ENCODE data around the gene SCYL2.
A peak's percentile ranks its signal among the peaks of the same experiment; 100 is the strongest.
"Not testable (repeated sequence)": the region's sequence is repeated elsewhere in the genome, so short reads cannot be mapped to it uniquely, and the experiment has no call there.

The SCYL2 gene

GRCh38 chr12:100266835-100267602, at the start of gene SCYL2, which contains the start of gene DEPDC4:
Gene SCYL2 (plus strand): TSS chr12:100267177. CDS start chr12:100282971, 15,794 bp downstream.
Gene DEPDC4 (minus strand): TSS chr12:100267079. CDS start chr12:100267076, 3 bp downstream.
- DNase-seq, result peak; percentile 80

GRCh38 chr12:100219328-100220109, 47.5 kb upstream of the SCYL2 start:
- DNase-seq, result no peak

GRCh38 chr12:100221523-100221922, 45.5 kb upstream of the SCYL2 start:
- no peak for DNase-seq

GRCh38 chr12:100222173-100222572, 44.8 kb upstream of the SCYL2 start:
- DNase-seq, result not testable (repeated sequence)

DNA sequence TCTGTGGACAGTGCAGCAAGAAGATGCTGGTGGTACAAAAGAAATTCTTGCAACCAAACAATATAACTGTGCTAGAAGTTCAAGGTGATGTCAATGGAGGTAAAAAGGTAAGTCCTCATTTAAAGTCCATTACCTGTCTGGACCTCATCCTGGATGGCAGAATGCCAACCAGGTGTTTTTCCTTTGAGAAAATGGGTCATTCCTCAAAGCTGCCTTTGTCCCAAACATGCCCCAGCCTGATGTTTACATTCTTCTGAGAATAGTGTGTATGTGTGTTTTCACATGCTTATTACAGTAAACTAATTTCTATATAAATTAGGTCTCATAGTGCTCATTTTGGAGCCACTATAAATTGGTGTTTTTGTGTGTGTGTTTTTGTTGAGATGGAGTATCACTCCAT, 41.5 kb upstream of the SCYL2 start:
- no peak for DNase-seq

GRCh38 chr12:100229036-100229635, 37.8 kb upstream of the SCYL2 start:
- no peak for DNase-seq

GRCh38 chr12:100229876-100230275, 37.1 kb upstream of the SCYL2 start:
- no peak for DNase-seq

DNA sequence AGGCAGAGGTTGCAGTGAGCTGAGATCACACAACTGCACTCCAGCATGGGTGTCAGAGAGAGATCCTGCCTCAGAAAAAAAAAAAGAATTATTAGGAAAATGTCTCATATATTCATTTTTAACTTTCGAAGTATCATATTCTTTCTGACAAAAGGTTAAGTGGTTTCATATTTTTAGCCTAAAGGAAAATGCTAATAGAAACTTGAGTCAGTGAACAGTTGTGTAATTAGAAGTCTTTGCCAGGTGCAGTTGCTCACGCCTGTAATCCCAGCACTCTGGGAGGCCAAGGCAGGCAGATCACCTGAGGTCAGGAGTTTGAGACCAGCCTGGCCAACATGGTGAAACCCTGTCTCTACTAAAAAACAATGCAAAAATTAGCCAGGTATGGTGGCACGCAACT, 35.1 kb upstream of the SCYL2 start:
- not testable (repeated sequence) for DNase-seq

DNA sequence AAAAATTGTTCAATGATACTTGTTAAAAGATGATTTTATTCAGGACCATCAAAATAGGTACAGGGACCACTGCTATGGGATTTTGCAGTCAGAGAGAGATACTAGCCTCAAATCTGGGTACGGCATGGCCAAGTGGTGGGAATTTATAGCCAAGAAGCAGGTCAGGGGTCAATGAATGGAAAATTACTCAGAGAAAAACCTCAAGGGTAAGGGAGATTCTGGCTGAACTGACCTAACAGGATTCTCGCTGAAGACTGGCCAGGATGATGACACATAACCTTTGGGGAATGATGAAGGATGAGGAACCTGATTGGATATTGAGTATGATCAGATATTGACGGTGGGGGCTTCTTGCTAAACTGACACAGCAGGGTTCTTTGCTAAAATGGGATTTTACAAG, 32.8 kb upstream of the SCYL2 start:
- DNase-seq, result no peak

GRCh38 chr12:100234591-100235304, 32.2 kb upstream of the SCYL2 start:
- DNase-seq, result no peak

DNA sequence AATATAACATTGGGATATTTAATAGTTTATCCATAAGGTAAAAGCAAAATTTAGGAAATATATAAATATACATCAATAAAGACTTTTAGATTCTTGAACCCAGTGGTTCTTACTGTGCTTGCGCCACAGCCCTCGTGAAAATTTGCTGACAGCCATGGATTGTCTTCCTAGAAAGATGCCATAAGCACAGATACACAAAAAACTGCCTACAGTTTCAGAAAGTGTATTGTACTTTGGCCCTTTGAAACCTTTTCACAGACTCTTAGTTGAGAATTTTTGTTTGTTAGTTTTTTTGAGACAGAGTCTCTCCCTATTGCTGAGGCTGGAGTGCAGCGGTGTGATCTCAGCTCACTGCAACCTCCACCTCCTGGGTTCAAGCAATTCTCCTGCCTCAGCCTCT, 28.2 kb upstream of the SCYL2 start:
- DNase-seq, result no peak

GRCh38 chr12:100239589-100239988, 27.4 kb upstream of the SCYL2 start:
- DNase-seq, result no peak

DNA sequence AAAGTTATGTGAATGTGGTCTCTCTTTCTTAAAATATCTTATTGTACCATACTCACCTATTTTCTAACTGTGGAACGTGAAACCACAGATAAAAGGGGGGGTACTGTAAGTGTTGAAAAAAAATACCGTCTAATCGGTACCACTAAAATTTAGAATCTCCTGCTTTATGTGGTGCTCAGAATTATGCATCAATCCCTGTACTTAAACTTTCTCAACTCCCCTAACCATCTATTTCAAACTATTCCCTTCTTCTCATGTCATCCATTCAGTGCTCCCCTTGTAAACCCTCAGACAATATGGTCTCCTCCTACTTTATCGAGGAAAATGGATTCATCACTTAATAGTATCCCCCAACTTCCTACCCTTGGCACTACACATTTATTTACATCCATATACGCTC, 23.8 kb upstream of the SCYL2 start:
- DNase-seq, result no peak

- DNase-seq, result no peak
These were observed 19.2 kb upstream of the SCYL2 start for GRCh38 chr12:100247765-100248164.

GRCh38 chr12:100248886-100249285, 18.1 kb upstream of the SCYL2 start:
- DNase-seq, result no peak

GRCh38 chr12:100249941-100250340, 17.0 kb upstream of the SCYL2 start:
- DNase-seq, result no peak

- DNase-seq, result no peak
These were observed 15.1 kb upstream of the SCYL2 start for GRCh38 chr12:100251917-100252316.

- DNase-seq, result no peak
These were observed 13.5 kb upstream of the SCYL2 start for GRCh38 chr12:100253437-100253836.

- DNase-seq, result no peak
These were observed 12.1 kb upstream of the SCYL2 start for GRCh38 chr12:100254876-100255275.

DNA sequence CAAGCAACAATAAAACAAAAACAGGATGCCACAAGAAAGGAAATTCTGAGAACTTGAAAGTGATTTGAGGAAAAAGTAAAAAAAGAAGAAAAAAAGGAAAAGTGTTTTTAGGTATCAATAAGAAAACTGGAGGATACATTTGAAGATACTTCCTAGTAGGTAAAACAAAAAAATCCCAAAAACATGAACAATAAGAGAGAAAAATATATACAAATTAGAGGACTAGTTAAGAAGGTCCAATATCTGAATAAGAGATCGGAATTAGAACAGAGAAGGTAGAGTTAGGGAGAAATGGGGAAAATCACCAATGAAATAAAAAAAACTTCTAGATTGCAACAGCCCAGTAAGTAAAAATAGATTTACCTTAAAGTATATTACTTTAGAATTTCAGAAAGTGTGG, 8.8 kb upstream of the SCYL2 start:
- DNase-seq, result no peak

GRCh38 chr12:100263131-100263530, 3.8 kb upstream of the SCYL2 start:
- no peak for DNase-seq

- not testable (repeated sequence) for DNase-seq
These were observed 1.9 kb upstream of the SCYL2 start for GRCh38 chr12:100265107-100265506.
